HCT116 (cell line): ENCODE data around the gene ATP5F1D.

Source experiments
- CBX3 ChIP-seq: IDR thresholded peaks from 2 replicates; pipeline ENCODE4 v1.6.1; 2012; ENCODE audit warnings: low read depth
- CEBPB ChIP-seq: IDR thresholded peaks from 2 replicates; pipeline ENCODE4 v1.6.1; 2012; ENCODE audit warnings: low read depth
- EZH2 ChIP-seq: fragments of 200-600 bp; sonication (generic); IDR thresholded peaks from 2 replicates; pipeline ENCODE4 v1.6.1; 2017; ENCODE audit warnings: antibody characterized with exemption, mixed run types
- FOSL1 ChIP-seq: IDR thresholded peaks from 2 replicates; pipeline ENCODE4 v1.6.1; 2012; ENCODE audit warnings: low read depth
- POLR2A ChIP-seq: IDR thresholded peaks from 2 replicates; pipeline ENCODE4 v1.7.0; 2011; ENCODE audit warnings: borderline replicate concordance; ENCODE audit not compliant: insufficient read depth, insufficient read length; ENCODE audit errors: extremely low read depth
- RAD21 ChIP-seq: IDR thresholded peaks from 2 replicates; pipeline ENCODE4 v1.6.1; 2012; ENCODE audit warnings: low read depth, mild to moderate bottlenecking
- SP1 ChIP-seq: IDR thresholded peaks from 2 replicates; pipeline ENCODE4 v1.6.1; 2012; ENCODE audit warnings: low read depth
- TCF7L2 ChIP-seq: IDR thresholded peaks from 2 replicates; pipeline ENCODE4 v1.7.0; 2011; ENCODE audit warnings: borderline replicate concordance, inconsistent platforms; ENCODE audit not compliant: insufficient read depth, insufficient read length; ENCODE audit errors: extremely low read depth
- YY1 ChIP-seq: IDR thresholded peaks from 2 replicates; pipeline ENCODE4 v1.6.1; 2011; ENCODE audit warnings: low read length, low read depth, moderate library complexity, mild to moderate bottlenecking; ENCODE audit not compliant: insufficient replicate concordance; ENCODE audit errors: extremely low read depth
- ZFX ChIP-seq: fragments of 450-650 bp; IDR thresholded peaks from 2 replicates; pipeline ENCODE4 v1.6.1; 2017
- TF ChIP-seq, protein P1 (sequence below), 3 experiments: fragments of 200-600 bp in 1 of 3; sonication (generic) in 1 of 3; IDR thresholded peaks in 2 of 3; conservative IDR thresholded peaks in 1 of 3; 2 replicates each; pipeline ENCODE4 v1.5.1; 2012 to 2017; ENCODE audit warnings: low read depth in 2 of 3, low read length in 2 of 3, antibody characterized with exemption in 1 of 3, borderline replicate concordance in 1 of 3, control low read depth in 1 of 3, mild to moderate bottlenecking in 1 of 3, mixed read lengths in 1 of 3, mixed run types in 1 of 3, moderate library complexity in 1 of 3; ENCODE audit not compliant: insufficient read depth in 1 of 3
- TF ChIP-seq, protein P2 (sequence below): IDR thresholded peaks from 2 replicates; pipeline ENCODE4 v1.6.1; 2012
- TF ChIP-seq, protein P3 (sequence below): IDR thresholded peaks from 2 replicates; pipeline ENCODE4 v1.6.1; 2012

DNA sequence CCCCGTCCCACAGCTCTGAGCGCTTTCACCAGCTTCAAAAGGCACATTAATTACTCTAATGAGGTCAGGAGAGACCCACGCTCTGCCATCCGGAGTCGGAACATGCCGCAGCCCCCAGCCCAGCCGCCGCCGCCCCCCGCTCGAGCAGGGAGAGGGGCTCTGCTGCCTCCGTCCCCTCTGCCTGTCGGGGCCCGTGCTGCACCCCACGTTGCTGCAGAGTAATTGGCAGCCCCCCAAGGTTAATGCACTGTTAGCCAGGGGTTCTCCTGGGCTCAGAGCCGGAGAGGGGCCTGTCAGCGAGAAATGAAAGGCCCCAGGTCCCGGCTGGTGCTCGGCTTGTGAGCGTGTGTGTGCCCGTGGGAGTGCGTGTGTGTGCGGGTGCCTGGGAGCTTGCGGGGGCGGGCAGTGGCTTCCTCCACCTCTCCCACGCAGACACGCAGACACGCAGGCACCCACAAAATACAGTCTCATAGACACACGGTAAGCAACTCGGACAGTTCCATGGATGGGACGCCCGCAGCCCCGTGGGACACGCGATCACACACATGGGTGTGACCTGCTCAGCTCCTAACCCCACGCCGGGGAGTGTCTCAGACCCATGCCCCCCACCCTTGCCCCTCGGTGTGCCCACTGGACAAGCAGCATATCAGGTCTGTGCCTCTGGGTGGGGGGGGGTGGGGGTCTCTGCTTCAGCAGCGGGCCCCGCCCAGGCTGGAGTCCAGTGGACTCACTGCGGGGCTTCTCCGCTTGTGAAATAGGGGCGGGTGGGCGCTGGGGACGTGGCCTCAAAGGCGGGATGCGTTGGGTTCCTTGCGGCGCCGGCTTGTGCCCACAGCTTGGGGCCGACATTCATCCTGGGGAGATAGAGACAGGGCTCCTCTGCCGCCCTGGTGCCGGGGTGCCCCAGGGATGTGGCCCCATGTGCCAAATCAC lies 39.4 kb downstream of the ATP5F1D start:
- TF ChIP-seq EZH2 (no peak), POLR2A (no peak), SP1 (no peak), CBX3 (no peak), ZFX (no peak), YY1 (no peak), RAD21 (no peak), TCF7L2 (no peak), FOSL1 (no peak), CEBPB (no peak)
- TF ChIP-seq, protein P1, sequence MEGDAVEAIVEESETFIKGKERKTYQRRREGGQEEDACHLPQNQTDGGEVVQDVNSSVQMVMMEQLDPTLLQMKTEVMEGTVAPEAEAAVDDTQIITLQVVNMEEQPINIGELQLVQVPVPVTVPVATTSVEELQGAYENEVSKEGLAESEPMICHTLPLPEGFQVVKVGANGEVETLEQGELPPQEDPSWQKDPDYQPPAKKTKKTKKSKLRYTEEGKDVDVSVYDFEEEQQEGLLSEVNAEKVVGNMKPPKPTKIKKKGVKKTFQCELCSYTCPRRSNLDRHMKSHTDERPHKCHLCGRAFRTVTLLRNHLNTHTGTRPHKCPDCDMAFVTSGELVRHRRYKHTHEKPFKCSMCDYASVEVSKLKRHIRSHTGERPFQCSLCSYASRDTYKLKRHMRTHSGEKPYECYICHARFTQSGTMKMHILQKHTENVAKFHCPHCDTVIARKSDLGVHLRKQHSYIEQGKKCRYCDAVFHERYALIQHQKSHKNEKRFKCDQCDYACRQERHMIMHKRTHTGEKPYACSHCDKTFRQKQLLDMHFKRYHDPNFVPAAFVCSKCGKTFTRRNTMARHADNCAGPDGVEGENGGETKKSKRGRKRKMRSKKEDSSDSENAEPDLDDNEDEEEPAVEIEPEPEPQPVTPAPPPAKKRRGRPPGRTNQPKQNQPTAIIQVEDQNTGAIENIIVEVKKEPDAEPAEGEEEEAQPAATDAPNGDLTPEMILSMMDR (IDR thresholded peaks at IDR 0.05 in 2 of 3, conservative IDR thresholded peaks at IDR 0.05 in 1 of 3; ENCODE audit: borderline replicate concordance in 1 of 3, insufficient read depth in 1 of 3, low read depth in 2 of 3, low read length in 2 of 3) = no peak
- TF ChIP-seq, protein P2, sequence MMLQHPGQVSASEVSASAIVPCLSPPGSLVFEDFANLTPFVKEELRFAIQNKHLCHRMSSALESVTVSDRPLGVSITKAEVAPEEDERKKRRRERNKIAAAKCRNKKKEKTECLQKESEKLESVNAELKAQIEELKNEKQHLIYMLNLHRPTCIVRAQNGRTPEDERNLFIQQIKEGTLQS = no peak
- TF ChIP-seq, protein P3, sequence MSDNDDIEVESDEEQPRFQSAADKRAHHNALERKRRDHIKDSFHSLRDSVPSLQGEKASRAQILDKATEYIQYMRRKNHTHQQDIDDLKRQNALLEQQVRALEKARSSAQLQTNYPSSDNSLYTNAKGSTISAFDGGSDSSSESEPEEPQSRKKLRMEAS = no peak
